Ovary (tissue), 3 donors: ENCODE results near the gene DDX56.
"Not testable (repeated sequence)": the region's sequence is repeated elsewhere in the genome, so short reads cannot be mapped to it uniquely, and the experiment has no call there.

Experiments used
- CTCF ChIP-seq, 3 donors: fragments of 450-650 bp in 2 of 3; fragments of 200-600 bp in 1 of 3; IDR thresholded peaks; one replicate each; pipeline versions ENCODE4 v1.5.1 to v1.8.0; 2016 to 2022; ENCODE audit warnings: antibody characterized with exemption in 3 of 3, mild to moderate bottlenecking in 1 of 3
- POLR2A ChIP-seq: fragments of 450-650 bp; IDR thresholded peaks from one replicate; pipeline ENCODE4 v1.6.1; 2017; ENCODE audit warnings: antibody characterized with exemption, mild to moderate bottlenecking, moderate library complexity
- donor health status: DM: no; HTN: no; CAD: no.

GRCh38 chr7:44552473-44553005 lies 21.2 kb downstream of the DDX56 start:
- TF ChIP-seq CTCF (IDR thresholded peaks at IDR 0.05); POLR2A: not testable (repeated sequence)
